Stomach (tissue), 9 donors: Measurements from ENCODE around the gene PPFIA1. TPM values are rescaled to one million over a fixed set of nuclear protein-coding genes. Genes with fewer than 3 reads are reported as not detected.

Experiments used
- DNase-seq, 2 donors: peaks; one replicate each; pipeline versions ENCODE4 v3.0.0 to v3.0.0-alpha.2; 2013 to 2019
- H3K27ac ChIP-seq, 5 donors: fragments of 200-600 bp in 4 of 5; sonication (generic) in 4 of 5; one replicate each; pipeline ENCODE4 v1.5.1; 2013 to 2019; ENCODE audit warnings: mild to moderate bottlenecking in 1 of 5, moderate library complexity in 1 of 5
- H3K27me3 ChIP-seq, 3 donors: fragments of 200-600 bp; sonication (generic); one replicate each; pipeline ENCODE4 v1.5.1; 2017 to 2019; ENCODE audit warnings: mixed run types in 1 of 3
- H3K36me3 ChIP-seq, 4 donors: fragments of 200-600 bp; sonication (generic); 1 replicate in 3 of 4; 2 replicates in 1 of 4; pipeline ENCODE4 v1.5.1; 2016 to 2019
- H3K4me1 ChIP-seq, 4 donors: fragments of 200-600 bp; sonication (generic); one replicate each; pipeline ENCODE4 v1.5.1; 2016 to 2019
- H3K4me3 ChIP-seq, 4 donors: fragments of 200-600 bp; sonication (generic) in 3 of 4; one replicate each; pipeline ENCODE4 v1.5.1; 2016 to 2019; ENCODE audit warnings: mild to moderate bottlenecking in 1 of 4
- H3K9me3 ChIP-seq, 4 donors: fragments of 200-600 bp; sonication (generic); one replicate each; pipeline ENCODE4 v1.5.1; 2016 to 2019
- CTCF ChIP-seq, 7 experiments: fragments of 450-650 bp in 4 of 7; fragments of 200-600 bp in 3 of 7; sonication (generic) in 3 of 7; IDR thresholded peaks; one replicate each; pipeline ENCODE4 v1.5.1; 2016 to 2019; ENCODE audit warnings: antibody characterized with exemption in 7 of 7, control low read depth in 2 of 7, mild to moderate bottlenecking in 1 of 7
- EP300 ChIP-seq: sonication (generic); formaldehyde crosslinking; IDR thresholded peaks from one replicate; pipeline ENCODE4 v1.6.1; 2017; ENCODE audit warnings: antibody characterized with exemption
- POLR2A ChIP-seq, 4 donors: fragments of 450-650 bp; IDR thresholded peaks; one replicate each; pipeline ENCODE4 v1.6.1; 2016; ENCODE audit warnings: antibody characterized with exemption in 4 of 4, control low read depth in 2 of 4, mild to moderate bottlenecking in 1 of 4, moderate library complexity in 1 of 4
- POLR2AphosphoS5 ChIP-seq, 3 donors: sonication (generic); formaldehyde crosslinking; IDR thresholded peaks; one replicate each; pipeline ENCODE4 v1.6.1; 2016; ENCODE audit warnings: antibody characterized with exemption in 3 of 3
- WGBS, 5 donors: extraction: QIAGEN DNeasy Blood & Tissue Kit in 3 of 5; methylation state at CpG; one replicate each; pipeline versions ENCODE4 v1.1.5 to v1.1.7; 2013 to 2018; 5-methylcytosine and 5-hydroxymethylcytosine counted together
- intact Hi-C: fragments of 100-400 bp; cut with DNase I; formaldehyde crosslinking; loops from one replicate; pipeline ENCODE4 v1.15.1; 2023; ENCODE audit warnings: low total_unique reads
- polyA plus RNA-seq, 3 donors: library from polyadenylated mRNA; stranded (reverse); fragments of 200-250 nt; gene quantifications; one replicate each; pipeline ENCODE4 v1.2.3, GENCODE V29; 2013
- total RNA-seq, 5 donors: library from RNA; depleted of rRNA; stranded (reverse); fragments of >200 nt; gene quantifications; one replicate each; pipeline versions ENCODE4 v1.1.0 to v1.2.3, GENCODE V29; 2014 to 2016
- donor health status: healthy with polysubstance abuse.
- donor health status: Bipolar disorder and iron deficiency.
- donor health status: healthy.

PPFIA1 gene
- total and polyA plus RNA-seq, 8 donors = 10.8 to 108 (median 35.5) TPM

- TF ChIP-seq POLR2AphosphoS5 (IDR thresholded peaks at IDR 0.05) (no peak), CTCF (IDR thresholded peaks at IDR 0.05) (no peak), EP300 (no peak), POLR2A (IDR thresholded peaks at IDR 0.05) (no peak)
- no peak overlapping the region for H3K4me3 ChIP-seq
- intact Hi-C loops = no loop called here
- no peaks in the 10 kb centered on the region for H3K27me3 ChIP-seq
- DNase-seq = no peak
- WGBS, 5 donors = 86 to 94% (median 91%) methylated on average over 10 to 14 of the region's 14 CpGs
- H3K36me3 ChIP-seq = peaks cover 76 to 100% (median 97%) of the 10 kb centered on the region in 4 donors
- H3K9me3 ChIP-seq = no peaks in the 10 kb centered on the region
- no peak overlapping the region for H3K27ac ChIP-seq
- H3K4me1 ChIP-seq = no peaks in the 10 kb centered on the region
Measured at GRCh38 chr11:70424765-70425344, 154.4 kb downstream of the PPFIA1 start.

- intact Hi-C loops = no loop called here
- Histone ChIP-seq H3K4me1 (no peaks in the 10 kb centered on the region), H3K4me3 (no peak overlapping the region), H3K9me3 (no peaks in the 10 kb centered on the region), H3K36me3 (peaks cover 76 to 100% (median 97%) of the 10 kb centered on the region in 4 donors), H3K27ac (no peak overlapping the region), H3K27me3 (no peaks in the 10 kb centered on the region)
- no peak for TF ChIP-seq POLR2AphosphoS5 (IDR thresholded peaks at IDR 0.05)
- no peak for TF ChIP-seq POLR2A (IDR thresholded peaks at IDR 0.05)
- TF ChIP-seq EP300 = no peak
- no peak for TF ChIP-seq CTCF (IDR thresholded peaks at IDR 0.05)
- DNase-seq = no peak
- WGBS, 5 donors = 87 to 95% (median 93%) methylated on average over 11 of the region's 11 CpGs
Measured at GRCh38 chr11:70427436-70427835, 156.9 kb downstream of the PPFIA1 start.

GRCh38 chr11:70428701-70429427 lies 158.4 kb downstream of the PPFIA1 start:
- Histone ChIP-seq H3K9me3 (no peaks in the 10 kb centered on the region), H3K27me3 (no peaks in the 10 kb centered on the region), H3K36me3 (peaks cover 76 to 100% (median 97%) of the 10 kb centered on the region in 4 donors), H3K27ac (no peak overlapping the region), H3K4me3 (no peak overlapping the region), H3K4me1 (no peaks in the 10 kb centered on the region)
- no peak for TF ChIP-seq POLR2A (IDR thresholded peaks at IDR 0.05)
- no peak for TF ChIP-seq POLR2AphosphoS5 (IDR thresholded peaks at IDR 0.05)
- no peak for TF ChIP-seq CTCF (IDR thresholded peaks at IDR 0.05)
- no peak for TF ChIP-seq EP300
- DNase-seq = no peak
- 90 to 96% (median 95%) methylated on average over 17 to 18 of the region's 18 CpGs for WGBS, 5 donors
- intact Hi-C loops = no loop called here

- H3K36me3 ChIP-seq = peaks cover 80 to 100% (median 97%) of the 10 kb centered on the region in 4 donors
- intact Hi-C loops = no loop called here
- WGBS, 5 donors = 74 to 82% (median 77%) methylated on average over 8 of the region's 8 CpGs
Measured at GRCh38 chr11:70429428-70429705, 158.9 kb downstream of the PPFIA1 start.

More at GRCh38 chr11:70429428-70429705, 158.9 kb downstream of the PPFIA1 start:
- no peaks in the 10 kb centered on the region for H3K27me3 ChIP-seq
- no peaks in the 10 kb centered on the region for H3K4me1 ChIP-seq
- no peak for DNase-seq
- no peak overlapping the region for H3K27ac ChIP-seq
- H3K4me3 ChIP-seq = no peak overlapping the region
- TF ChIP-seq POLR2AphosphoS5 (IDR thresholded peaks at IDR 0.05) = no peak
- H3K9me3 ChIP-seq = no peaks in the 10 kb centered on the region
